ENCODE results near the gene FILIP1L. TPM values are rescaled to one million over a fixed set of nuclear protein-coding genes. Genes with fewer than 3 reads are reported as not detected.

The FILIP1L gene
- total and polyA plus RNA-seq, 2 of the 8 experiments (the other 6 are each of a cell fraction or from before 2014, with no cell fraction given), result 0.06 to 0.09 TPM

DNA sequence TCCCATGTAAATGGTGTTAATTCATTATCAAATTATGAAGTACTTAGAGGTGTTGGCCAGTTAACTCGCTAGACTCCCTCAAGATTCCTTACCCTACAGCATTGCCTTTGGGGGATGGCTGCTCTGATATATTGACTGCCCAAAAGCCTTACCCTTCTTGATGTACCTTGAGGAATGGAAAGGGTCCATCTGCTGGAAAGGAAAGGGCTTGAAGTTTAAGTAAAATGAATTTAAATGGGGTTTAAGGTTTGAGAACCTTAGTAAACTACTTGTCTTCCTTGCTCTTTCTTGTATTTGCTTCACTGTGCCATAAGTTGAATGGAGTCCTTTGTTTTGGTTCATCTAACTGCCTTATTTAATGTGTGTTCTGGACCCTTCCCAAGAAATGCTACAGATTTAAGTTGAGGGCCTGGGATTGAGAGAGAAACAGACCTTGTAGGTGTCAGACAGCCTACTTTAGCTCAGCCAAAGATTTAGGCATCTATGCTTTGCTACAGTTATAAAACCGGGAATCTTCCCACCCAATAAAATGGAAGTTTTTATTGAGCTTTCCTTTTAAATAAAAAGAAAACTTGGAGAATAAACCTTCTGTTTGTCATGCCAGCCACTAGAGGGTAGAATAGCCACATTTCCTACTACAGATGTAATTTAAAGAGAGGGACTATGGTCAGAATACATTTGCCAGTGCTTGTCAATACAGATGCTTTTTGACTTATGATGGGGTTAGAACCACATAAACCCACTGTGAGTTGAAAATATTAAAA is 271.3 kb downstream of the FILIP1L start:
- Histone ChIP-seq H3K14ac (ENCODE audit: insufficient read length) (no peak overlapping the region), H3K36me3 (ENCODE audit: control insufficient read depth in 2 of 4, insufficient read depth in 4 of 4, low read length in 3 of 4) (no peaks in the 10 kb centered on the region), H3K79me2 (ENCODE audit: control insufficient read depth in 1 of 2, insufficient read depth in 2 of 2, low read length in 2 of 2) (peaks cover 0 to 14% of the 10 kb centered on the region in 2 experiments; a peak in 2 of 4 replicates)
- TF ChIP-seq SP2 (IDR thresholded peaks at IDR 0.05; ENCODE audit: low read length) (no peak), NANOG (IDR thresholded peaks at IDR 0.05; ENCODE audit: insufficient read depth, low read depth, low read length, poor library complexity, severe bottlenecking) (no peak), ZNF274 (IDR thresholded peaks at IDR 0.05; ENCODE audit: borderline replicate concordance, extremely low read depth, low read length) (no peak), KDM1A (IDR thresholded peaks at IDR 0.05; ENCODE audit: borderline replicate concordance, low read length) (no peak), CEBPB (IDR thresholded peaks at IDR 0.05; ENCODE audit: low read depth, low read length) (no peak), SAP30 (IDR thresholded peaks at IDR 0.05; ENCODE audit: insufficient read depth, insufficient replicate concordance, low read length) (no peak), RAD21 (IDR thresholded peaks at IDR 0.05 in 1 of 2, conservative IDR thresholded peaks at IDR 0.05 in 1 of 2; ENCODE audit: low read depth in 2 of 2, low read length in 2 of 2) (peak; percentile 76 to 82)
- TF ChIP-seq, protein P1, sequence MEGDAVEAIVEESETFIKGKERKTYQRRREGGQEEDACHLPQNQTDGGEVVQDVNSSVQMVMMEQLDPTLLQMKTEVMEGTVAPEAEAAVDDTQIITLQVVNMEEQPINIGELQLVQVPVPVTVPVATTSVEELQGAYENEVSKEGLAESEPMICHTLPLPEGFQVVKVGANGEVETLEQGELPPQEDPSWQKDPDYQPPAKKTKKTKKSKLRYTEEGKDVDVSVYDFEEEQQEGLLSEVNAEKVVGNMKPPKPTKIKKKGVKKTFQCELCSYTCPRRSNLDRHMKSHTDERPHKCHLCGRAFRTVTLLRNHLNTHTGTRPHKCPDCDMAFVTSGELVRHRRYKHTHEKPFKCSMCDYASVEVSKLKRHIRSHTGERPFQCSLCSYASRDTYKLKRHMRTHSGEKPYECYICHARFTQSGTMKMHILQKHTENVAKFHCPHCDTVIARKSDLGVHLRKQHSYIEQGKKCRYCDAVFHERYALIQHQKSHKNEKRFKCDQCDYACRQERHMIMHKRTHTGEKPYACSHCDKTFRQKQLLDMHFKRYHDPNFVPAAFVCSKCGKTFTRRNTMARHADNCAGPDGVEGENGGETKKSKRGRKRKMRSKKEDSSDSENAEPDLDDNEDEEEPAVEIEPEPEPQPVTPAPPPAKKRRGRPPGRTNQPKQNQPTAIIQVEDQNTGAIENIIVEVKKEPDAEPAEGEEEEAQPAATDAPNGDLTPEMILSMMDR (IDR thresholded peaks at IDR 0.05; ENCODE audit: control extremely low read depth in 1 of 3, insufficient read depth in 1 of 3, low read depth in 1 of 3, low read length in 3 of 3), result peak in 2 of 3 experiments; percentile 29 to 56; a peak in 2 of 4 replicates

More for the DNA sequence above, 271.3 kb downstream of the FILIP1L start:
- no peaks in the 10 kb centered on the region for H3K27me3 ChIP-seq (replicated peaks in 1 of 4; ENCODE audit: control insufficient read depth in 3 of 4, extremely low read depth in 1 of 4, insufficient read depth in 3 of 4, low read length in 3 of 4)
- no peak overlapping the region for H3K9ac ChIP-seq (replicated peaks in 1 of 4; ENCODE audit: extremely low read depth in 1 of 4, low read depth in 3 of 4, low read length in 3 of 4)
- H2AK5ac ChIP-seq (ENCODE audit: low read depth, low read length), result no peak overlapping the region
- no peak overlapping the region for H2BK20ac ChIP-seq (ENCODE audit: low read length)
- H3K56ac ChIP-seq (replicated peaks; ENCODE audit: insufficient read length, low read depth, low read length), result no peak overlapping the region
- no peak overlapping the region for H2AFZ ChIP-seq (ENCODE audit: low read length)
- no peaks in the 10 kb centered on the region for H3K23me2 ChIP-seq (ENCODE audit: low read depth, low read length)
- WGBS, 2 experiments (ENCODE audit: extremely low coverage in 1 of 2, insufficient coverage in 1 of 2, insufficient read length in 1 of 2, insufficient replicate concordance in 2 of 2, low coverage in 1 of 2, low lambda C conversion rate in 2 of 2, missing lambda C conversion rate in 1 of 2), result 61% methylated on average over 2 of the region's 2 CpGs; no CpG with 5 or more reads in 1 of the 2 experiments
- ChIA-PET POLR2A (ENCODE audit: partially characterized antibody) (interaction anchor here (1.3 to 2.5 kb wide), 2 partner anchors 25 to 411 kb away, joined by 3 to 5 read pairs; partner anchors contain the start of gene CMSS1), CTCF (ENCODE audit: partially characterized antibody) (interaction anchor here (0.6 to 2.3 kb wide), 40 partner anchors 9 to 424 kb away, joined by 3 to 21 read pairs (median 5); partner anchors contain the start of gene TBC1D23)
- no peak overlapping the region for H3K27ac ChIP-seq (ENCODE audit: low read depth, low read length)
- FAIRE-seq (peak; percentile 13), DNase-seq (ENCODE audit: low read depth in 1 of 2, low spot score in 2 of 2) (no peak)
- H3K4me1 ChIP-seq (replicated peaks in 1 of 4; ENCODE audit: control insufficient read depth in 3 of 4, insufficient read depth in 4 of 4, low read length in 3 of 4), result peaks cover 0 to 7% (median 4%) of the 10 kb centered on the region in 4 experiments; a peak in 3 of 7 replicates
- no peak overlapping the region for H2BK5ac ChIP-seq (ENCODE audit: low read depth, low read length)
- no peak overlapping the region for H4K91ac ChIP-seq (replicated peaks; ENCODE audit: insufficient read length, low read length)
- peaks cover 3% of the 10 kb centered on the region for H3K79me1 ChIP-seq (ENCODE audit: low read depth, low read length)
- no peak overlapping the region for H2BK120ac ChIP-seq (replicated peaks; ENCODE audit: low read depth, low read length)
- no peak overlapping the region for H2BK15ac ChIP-seq (ENCODE audit: low read length)
- no peak overlapping the region for H3K4me3 ChIP-seq (ENCODE audit: extremely low read depth in 1 of 4, insufficient read depth in 2 of 4, low read depth in 3 of 4, low read length in 4 of 4)
- H4K8ac ChIP-seq (ENCODE audit: extremely low read depth, insufficient read depth, low read length), result no peak overlapping the region
- H4K5ac ChIP-seq (ENCODE audit: insufficient read length, low read depth, low read length), result no peak overlapping the region
- H3K4ac ChIP-seq (replicated peaks; ENCODE audit: insufficient read length, low read depth, low read length), result no peak overlapping the region
- H2BK12ac ChIP-seq (ENCODE audit: low read depth, low read length), result no peak overlapping the region
- no peak overlapping the region for H3K4me2 ChIP-seq (ENCODE audit: insufficient read depth in 1 of 2, low read depth in 2 of 2, low read length in 2 of 2)
- peaks cover 0 to 2% of the 10 kb centered on the region in 2 experiments for H4K20me1 ChIP-seq (replicated peaks in 1 of 2; ENCODE audit: control insufficient read depth in 1 of 2, insufficient read depth in 2 of 2, low read length in 2 of 2)
- no peaks in the 10 kb centered on the region for H3K9me3 ChIP-seq (ENCODE audit: insufficient read depth in 2 of 2, low read depth in 1 of 2, low read length in 1 of 2)
- H3K23ac ChIP-seq (ENCODE audit: insufficient read length), result no peak overlapping the region
- no peak overlapping the region for H3K18ac ChIP-seq (ENCODE audit: extremely low read depth, low read length)

Data from H1 (cell line).